Measurements from ENCODE around the gene RNF31. TPM values are rescaled to one million over a fixed set of nuclear protein-coding genes. Genes with fewer than 3 reads are reported as not detected.

RNF31 gene
- total and polyA plus RNA-seq, 7 donors = 43.3 to 81.5 (median 55.7) TPM

- Histone ChIP-seq H3K27me3 (ENCODE audit: insufficient read depth in 3 of 3, low read length in 2 of 3) (no peaks in the 10 kb centered on the region), H3K4me3 (no peak overlapping the region), H3K27ac (no peak overlapping the region), H3K36me3 (ENCODE audit: insufficient read depth in 1 of 2, low read depth in 1 of 2) (peaks cover 4 to 96% of the 10 kb centered on the region in 2 donors), H3K4me1 (peaks cover 20% of the 10 kb centered on the region), H3K9me3 (no peaks in the 10 kb centered on the region)
- WGBS, 3 donors = 88 to 89% (median 88%) methylated on average over 19 of the region's 19 CpGs
- TF ChIP-seq CTCF (IDR thresholded peaks at IDR 0.05) = no peak
- ATAC-seq = no peak
- intact Hi-C loops (cut with DNase I) = no loop called here
- peak in 1 of 2 donors; percentile 46 for DNase-seq
Observed at GRCh38 chr14:24181371-24182077, 34.2 kb downstream of the RNF31 start.

- peaks cover 25% of the 10 kb centered on the region for H3K4me1 ChIP-seq
- H3K9me3 ChIP-seq = no peaks in the 10 kb centered on the region
- WGBS, 3 donors = 86 to 88% (median 87%) methylated on average over 14 of the region's 14 CpGs
- peaks cover 6 to 94% of the 10 kb centered on the region in 2 donors for H3K36me3 ChIP-seq (ENCODE audit: insufficient read depth in 1 of 2, low read depth in 1 of 2)
- H3K4me3 ChIP-seq = no peak overlapping the region
- no peaks in the 10 kb centered on the region for H3K27me3 ChIP-seq (ENCODE audit: insufficient read depth in 3 of 3, low read length in 2 of 3)
- TF ChIP-seq CTCF (IDR thresholded peaks at IDR 0.05) = no peak
- intact Hi-C loops (cut with DNase I) = no loop called here
- ATAC-seq = no peak
- DNase-seq = peak in 1 of 2 donors; percentile 32
- H3K27ac ChIP-seq = no peak overlapping the region
Observed at GRCh38 chr14:24182110-24182882, 35.0 kb downstream of the RNF31 start.

GRCh38 chr14:24183014-24183481 lies 35.8 kb downstream of the RNF31 start:
- 91 to 92% (median 91%) methylated on average over 14 to 15 of the region's 15 CpGs for WGBS, 3 donors
- intact Hi-C loops (cut with DNase I) = no loop called here
- Histone ChIP-seq H3K4me1 (peaks cover 32% of the 10 kb centered on the region), H3K36me3 (ENCODE audit: insufficient read depth in 1 of 2, low read depth in 1 of 2) (peaks cover 6 to 90% of the 10 kb centered on the region in 2 donors), H3K9me3 (no peaks in the 10 kb centered on the region), H3K4me3 (no peak overlapping the region), H3K27me3 (ENCODE audit: insufficient read depth in 3 of 3, low read length in 2 of 3) (no peaks in the 10 kb centered on the region), H3K27ac (no peak overlapping the region)
- DNase-seq (peak in 1 of 2 donors; percentile 38), ATAC-seq (no peak)
- TF ChIP-seq CTCF (IDR thresholded peaks at IDR 0.05) = no peak

- H3K27ac ChIP-seq = no peak overlapping the region
- no peak overlapping the region for H3K4me3 ChIP-seq
- peak in 1 of 2 donors; percentile 50 for DNase-seq
- 88% methylated on average over 19 of the region's 19 CpGs for WGBS, 3 donors
- no peaks in the 10 kb centered on the region for H3K27me3 ChIP-seq (ENCODE audit: insufficient read depth in 3 of 3, low read length in 2 of 3)
- TF ChIP-seq CTCF (IDR thresholded peaks at IDR 0.05) = no peak
- H3K4me1 ChIP-seq = peaks cover 30% of the 10 kb centered on the region
- H3K9me3 ChIP-seq = no peaks in the 10 kb centered on the region
- intact Hi-C loops (cut with DNase I) = no loop called here
- peaks cover 6 to 78% of the 10 kb centered on the region in 2 donors for H3K36me3 ChIP-seq (ENCODE audit: insufficient read depth in 1 of 2, low read depth in 1 of 2)
- ATAC-seq = no peak
Observed at GRCh38 chr14:24184104-24184970, 37.0 kb downstream of the RNF31 start.
